Measurements from ENCODE around the gene TREH.
"Not testable (repeated sequence)": the region's sequence is repeated elsewhere in the genome, so short reads cannot be mapped to it uniquely, and the experiment has no call there.

Gene TREH

DNA sequence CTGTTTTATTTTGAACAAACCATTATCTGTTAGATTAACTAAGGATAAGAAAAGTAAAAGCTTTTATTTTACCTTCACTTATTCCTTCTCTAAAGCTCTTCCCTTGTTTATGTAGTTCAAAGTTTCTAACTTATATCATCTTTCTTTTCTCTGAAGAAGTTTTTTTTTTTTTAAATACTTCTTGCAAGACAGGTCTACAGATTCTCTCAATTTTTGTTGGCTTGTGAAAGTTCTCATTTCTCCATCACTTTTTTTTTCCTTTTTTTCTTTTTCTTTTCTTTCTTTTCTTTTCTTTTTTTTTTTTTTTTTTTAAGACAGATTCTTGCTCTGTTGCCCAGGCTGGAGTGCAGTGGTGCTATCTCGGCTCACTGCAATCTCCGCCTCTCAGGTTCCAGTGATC is 4.7 kb upstream of the TREH start:
- no peaks in the 10 kb centered on the region for H3K9me2 ChIP-seq (replicated peaks; ENCODE audit: low read depth, low read length)
- TF ChIP-seq EZH2phosphoT487 (IDR thresholded peaks at IDR 0.05; ENCODE audit: borderline replicate concordance): no peak
- TF ChIP-seq, protein P1, sequence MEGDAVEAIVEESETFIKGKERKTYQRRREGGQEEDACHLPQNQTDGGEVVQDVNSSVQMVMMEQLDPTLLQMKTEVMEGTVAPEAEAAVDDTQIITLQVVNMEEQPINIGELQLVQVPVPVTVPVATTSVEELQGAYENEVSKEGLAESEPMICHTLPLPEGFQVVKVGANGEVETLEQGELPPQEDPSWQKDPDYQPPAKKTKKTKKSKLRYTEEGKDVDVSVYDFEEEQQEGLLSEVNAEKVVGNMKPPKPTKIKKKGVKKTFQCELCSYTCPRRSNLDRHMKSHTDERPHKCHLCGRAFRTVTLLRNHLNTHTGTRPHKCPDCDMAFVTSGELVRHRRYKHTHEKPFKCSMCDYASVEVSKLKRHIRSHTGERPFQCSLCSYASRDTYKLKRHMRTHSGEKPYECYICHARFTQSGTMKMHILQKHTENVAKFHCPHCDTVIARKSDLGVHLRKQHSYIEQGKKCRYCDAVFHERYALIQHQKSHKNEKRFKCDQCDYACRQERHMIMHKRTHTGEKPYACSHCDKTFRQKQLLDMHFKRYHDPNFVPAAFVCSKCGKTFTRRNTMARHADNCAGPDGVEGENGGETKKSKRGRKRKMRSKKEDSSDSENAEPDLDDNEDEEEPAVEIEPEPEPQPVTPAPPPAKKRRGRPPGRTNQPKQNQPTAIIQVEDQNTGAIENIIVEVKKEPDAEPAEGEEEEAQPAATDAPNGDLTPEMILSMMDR (conservative IDR thresholded peaks at IDR 0.05; ENCODE audit: low read length): no peak

DNA sequence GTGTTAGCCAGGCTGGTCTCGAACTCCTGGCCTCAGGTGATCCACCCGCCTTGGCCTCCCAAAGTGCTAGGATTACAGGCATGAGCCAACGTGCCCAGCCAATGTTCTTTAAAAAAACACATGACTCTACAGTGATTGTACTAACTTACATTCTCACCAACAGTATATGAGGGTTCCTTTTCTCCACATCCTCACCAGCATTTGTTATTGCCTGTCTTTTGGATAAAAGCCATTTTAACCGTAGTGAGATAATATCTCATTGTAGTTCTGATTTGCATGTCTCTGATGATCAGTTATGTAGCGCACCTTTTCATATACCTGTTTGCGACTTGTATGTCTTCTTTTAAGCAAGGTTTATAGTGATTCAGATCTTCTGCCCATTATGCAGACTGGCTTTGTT is 3.5 kb upstream of the TREH start:
- not testable (repeated sequence) for H3K79me2 ChIP-seq (ENCODE audit: insufficient read depth, low read length)

More for the DNA sequence above, 4.7 kb upstream of the TREH start:
- no peak overlapping the region for H2AFZ ChIP-seq (ENCODE audit: low read length)
- H3F3A ChIP-seq (ENCODE audit: low read depth): no peaks in the 10 kb centered on the region
- no peak overlapping the region for H3K9ac ChIP-seq (ENCODE audit: low read depth, low read length, poor library complexity, severe bottlenecking)
- no peaks in the 10 kb centered on the region for H4K20me1 ChIP-seq (ENCODE audit: insufficient read depth, low read length, poor library complexity, severe bottlenecking)
- no peaks in the 10 kb centered on the region for H3K27me3 ChIP-seq (ENCODE audit: insufficient read depth, low read length, poor library complexity, severe bottlenecking)
- no peaks in the 10 kb centered on the region for H3K36me3 ChIP-seq (ENCODE audit: insufficient read depth, low read length)
- no peak overlapping the region for H3K4me2 ChIP-seq (ENCODE audit: low read depth, low read length, poor library complexity, severe bottlenecking)
- H3K9me3 ChIP-seq (ENCODE audit: insufficient read depth, low read depth, low read length): no peaks in the 10 kb centered on the region
- no peak overlapping the region for H3K4me3 ChIP-seq (ENCODE audit: low read length, poor library complexity, severe bottlenecking)
- no peaks in the 10 kb centered on the region for H3K79me2 ChIP-seq (ENCODE audit: insufficient read depth, low read length)
- H3K4me1 ChIP-seq (ENCODE audit: insufficient read depth, low read length, poor library complexity, severe bottlenecking): peaks cover 11% of the 10 kb centered on the region

DNA sequence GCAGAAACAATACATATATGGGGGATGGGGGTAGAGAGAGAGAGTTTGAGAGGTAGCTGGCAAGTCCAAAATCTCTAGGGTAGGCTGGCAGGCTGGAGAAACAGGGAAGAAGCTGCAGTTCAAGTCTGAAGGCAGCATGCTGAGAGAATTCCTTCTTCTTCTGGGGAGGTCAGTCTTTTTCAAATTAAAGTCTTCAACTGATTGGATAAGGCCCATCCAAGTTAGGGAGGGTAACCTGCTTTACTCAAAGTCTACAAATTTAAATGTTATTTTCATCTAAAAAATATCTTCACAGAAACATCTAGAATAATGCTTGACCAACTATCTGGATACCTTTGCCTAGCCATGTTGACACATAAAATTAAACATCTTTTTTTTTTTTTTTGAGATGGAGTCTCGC is 2.9 kb upstream of the TREH start:
- no peak overlapping the region for H3K4me2 ChIP-seq (ENCODE audit: low read depth, low read length, poor library complexity, severe bottlenecking)
- no peaks in the 10 kb centered on the region for H4K20me1 ChIP-seq (ENCODE audit: insufficient read depth, low read length, poor library complexity, severe bottlenecking)
- no peaks in the 10 kb centered on the region for H3K9me3 ChIP-seq (ENCODE audit: insufficient read depth, low read depth, low read length)
- H3K4me3 ChIP-seq (ENCODE audit: low read length, poor library complexity, severe bottlenecking): no peak overlapping the region
- no peaks in the 10 kb centered on the region for H3K79me2 ChIP-seq (ENCODE audit: insufficient read depth, low read length)
- H2AFZ ChIP-seq (ENCODE audit: low read length): no peak overlapping the region
- no peaks in the 10 kb centered on the region for H3K27me3 ChIP-seq (ENCODE audit: insufficient read depth, low read length, poor library complexity, severe bottlenecking)
- no peaks in the 10 kb centered on the region for H3K36me3 ChIP-seq (ENCODE audit: insufficient read depth, low read length)
- peaks cover 3% of the 10 kb centered on the region for H3K4me1 ChIP-seq (ENCODE audit: insufficient read depth, low read length, poor library complexity, severe bottlenecking)
- H3K9me2 ChIP-seq (replicated peaks; ENCODE audit: low read depth, low read length): no peaks in the 10 kb centered on the region
- no peaks in the 10 kb centered on the region for H3F3A ChIP-seq (ENCODE audit: low read depth)
- H3K9ac ChIP-seq (ENCODE audit: low read depth, low read length, poor library complexity, severe bottlenecking): no peak overlapping the region
- TF ChIP-seq, protein P1 (conservative IDR thresholded peaks at IDR 0.05; ENCODE audit: low read length): no peak
- TF ChIP-seq EZH2phosphoT487 (IDR thresholded peaks at IDR 0.05; ENCODE audit: borderline replicate concordance): no peak

More for the DNA sequence above, 3.5 kb upstream of the TREH start:
- H3K9me3 ChIP-seq (ENCODE audit: insufficient read depth, low read depth, low read length); H3K4me3 ChIP-seq (ENCODE audit: low read length, poor library complexity, severe bottlenecking); H3F3A ChIP-seq (ENCODE audit: low read depth); H3K27me3 ChIP-seq (ENCODE audit: insufficient read depth, low read length, poor library complexity, severe bottlenecking); H4K20me1 ChIP-seq (ENCODE audit: insufficient read depth, low read length, poor library complexity, severe bottlenecking); H3K4me1 ChIP-seq (ENCODE audit: insufficient read depth, low read length, poor library complexity, severe bottlenecking); H3K36me3 ChIP-seq (ENCODE audit: insufficient read depth, low read length); H3K4me2 ChIP-seq (ENCODE audit: low read depth, low read length, poor library complexity, severe bottlenecking); H3K9me2 ChIP-seq (replicated peaks; ENCODE audit: low read depth, low read length); H2AFZ ChIP-seq (ENCODE audit: low read length); H3K9ac ChIP-seq (ENCODE audit: low read depth, low read length, poor library complexity, severe bottlenecking): not testable (repeated sequence)

DNA sequence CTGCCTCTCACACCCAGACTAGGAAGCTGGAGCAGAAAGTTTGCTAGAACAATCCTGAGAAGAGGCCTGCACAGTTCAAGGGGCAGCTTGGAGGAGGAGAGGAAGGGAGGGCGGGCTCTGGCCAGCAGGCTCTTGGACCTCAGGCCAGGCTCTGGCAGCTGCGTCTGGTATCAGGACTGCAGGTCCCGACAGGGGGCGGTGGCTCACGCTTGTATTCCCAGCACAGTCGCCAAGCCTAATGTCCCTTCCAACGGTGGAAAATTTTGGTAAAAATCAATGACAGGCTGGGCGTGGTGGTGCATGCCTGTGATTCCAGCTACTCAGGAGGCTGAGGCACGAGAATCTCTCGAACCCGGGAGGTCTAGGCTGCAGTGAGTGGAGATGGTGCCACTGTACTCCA is 542 bp downstream of the TREH start:
- not testable (repeated sequence) for H3K9ac ChIP-seq (ENCODE audit: low read depth, low read length, poor library complexity, severe bottlenecking); H3K36me3 ChIP-seq (ENCODE audit: insufficient read depth, low read length); H3K79me2 ChIP-seq (ENCODE audit: insufficient read depth, low read length); H3K4me3 ChIP-seq (ENCODE audit: low read length, poor library complexity, severe bottlenecking); H3K9me3 ChIP-seq (ENCODE audit: insufficient read depth, low read depth, low read length); H2AFZ ChIP-seq (ENCODE audit: low read length); H3F3A ChIP-seq (ENCODE audit: low read depth); H3K4me2 ChIP-seq (ENCODE audit: low read depth, low read length, poor library complexity, severe bottlenecking); H3K4me1 ChIP-seq (ENCODE audit: insufficient read depth, low read length, poor library complexity, severe bottlenecking); H3K27me3 ChIP-seq (ENCODE audit: insufficient read depth, low read length, poor library complexity, severe bottlenecking); H4K20me1 ChIP-seq (ENCODE audit: insufficient read depth, low read length, poor library complexity, severe bottlenecking); H3K9me2 ChIP-seq (replicated peaks; ENCODE audit: low read depth, low read length)

Data from Loucy (cell line).